ENCODE data around the gene LRRC4. TPM values are rescaled to one million over a fixed set of nuclear protein-coding genes. Genes with fewer than 3 reads are reported as not detected.

LRRC4 gene
- total RNA-seq, 2 donors from 2014 or later: 1.5 TPM

DNA sequence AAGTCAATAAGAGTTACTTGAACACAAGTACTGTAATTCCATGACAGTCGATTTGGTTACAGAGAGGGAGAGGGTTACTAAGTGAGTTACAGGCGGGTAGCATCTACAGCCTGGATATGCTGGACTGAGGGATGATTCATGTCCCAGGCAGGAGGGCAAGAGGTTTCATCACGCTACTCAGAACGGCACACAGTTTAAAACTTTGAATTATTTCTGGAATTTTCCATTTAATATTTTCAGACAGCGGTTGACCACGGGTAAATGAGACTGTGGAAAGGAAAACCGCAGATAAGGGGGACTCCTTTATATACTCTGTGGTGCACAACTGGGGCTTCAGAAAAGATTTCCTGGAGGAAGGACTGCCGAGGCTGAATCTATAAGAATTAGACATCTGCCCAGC lies 25.7 kb upstream of the LRRC4 start:
- H3K9me3 Mint-ChIP-seq: no peaks in the 10 kb centered on the region
- Histone ChIP-seq H3K9ac (ENCODE audit: extremely low read depth, low read length, poor library complexity, severe bottlenecking) (no peak overlapping the region), H3K4me3 (ENCODE audit: low read length) (no peak overlapping the region), H3K9me3 (ENCODE audit: control insufficient read depth, low read length) (no peaks in the 10 kb centered on the region), H3K27ac (ENCODE audit: low read depth, low read length) (no peak overlapping the region), H3K4me1 (ENCODE audit: control insufficient read depth, insufficient read depth, low read length) (no peaks in the 10 kb centered on the region), H3K27me3 (ENCODE audit: control insufficient read depth, insufficient read depth, low read length, poor library complexity, severe bottlenecking) (no peaks in the 10 kb centered on the region), H3K36me3 (ENCODE audit: control insufficient read depth, insufficient read depth, low read length) (peaks cover 10% of the 10 kb centered on the region)
- no peaks in the 10 kb centered on the region for H3K27me3 Mint-ChIP-seq (ENCODE audit: insufficient read depth)
- H3K4me1 Mint-ChIP-seq: no peaks in the 10 kb centered on the region
- DNase-seq: no peak
- H3K4me3 Mint-ChIP-seq: no peak overlapping the region
- H3K36me3 Mint-ChIP-seq (ENCODE audit: low read depth): no peaks in the 10 kb centered on the region
- no peak overlapping the region for H3K27ac Mint-ChIP-seq
- TF ChIP-seq, protein P1, sequence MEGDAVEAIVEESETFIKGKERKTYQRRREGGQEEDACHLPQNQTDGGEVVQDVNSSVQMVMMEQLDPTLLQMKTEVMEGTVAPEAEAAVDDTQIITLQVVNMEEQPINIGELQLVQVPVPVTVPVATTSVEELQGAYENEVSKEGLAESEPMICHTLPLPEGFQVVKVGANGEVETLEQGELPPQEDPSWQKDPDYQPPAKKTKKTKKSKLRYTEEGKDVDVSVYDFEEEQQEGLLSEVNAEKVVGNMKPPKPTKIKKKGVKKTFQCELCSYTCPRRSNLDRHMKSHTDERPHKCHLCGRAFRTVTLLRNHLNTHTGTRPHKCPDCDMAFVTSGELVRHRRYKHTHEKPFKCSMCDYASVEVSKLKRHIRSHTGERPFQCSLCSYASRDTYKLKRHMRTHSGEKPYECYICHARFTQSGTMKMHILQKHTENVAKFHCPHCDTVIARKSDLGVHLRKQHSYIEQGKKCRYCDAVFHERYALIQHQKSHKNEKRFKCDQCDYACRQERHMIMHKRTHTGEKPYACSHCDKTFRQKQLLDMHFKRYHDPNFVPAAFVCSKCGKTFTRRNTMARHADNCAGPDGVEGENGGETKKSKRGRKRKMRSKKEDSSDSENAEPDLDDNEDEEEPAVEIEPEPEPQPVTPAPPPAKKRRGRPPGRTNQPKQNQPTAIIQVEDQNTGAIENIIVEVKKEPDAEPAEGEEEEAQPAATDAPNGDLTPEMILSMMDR (conservative IDR thresholded peaks at IDR 0.05): no peak
- whole genome bisulfite sequencing, 2 experiments (ENCODE audit: insufficient coverage in 1 of 2, insufficient read length in 1 of 2): 95 to 99% methylated on average over 7 to 8 of the region's 8 CpGs

DNA sequence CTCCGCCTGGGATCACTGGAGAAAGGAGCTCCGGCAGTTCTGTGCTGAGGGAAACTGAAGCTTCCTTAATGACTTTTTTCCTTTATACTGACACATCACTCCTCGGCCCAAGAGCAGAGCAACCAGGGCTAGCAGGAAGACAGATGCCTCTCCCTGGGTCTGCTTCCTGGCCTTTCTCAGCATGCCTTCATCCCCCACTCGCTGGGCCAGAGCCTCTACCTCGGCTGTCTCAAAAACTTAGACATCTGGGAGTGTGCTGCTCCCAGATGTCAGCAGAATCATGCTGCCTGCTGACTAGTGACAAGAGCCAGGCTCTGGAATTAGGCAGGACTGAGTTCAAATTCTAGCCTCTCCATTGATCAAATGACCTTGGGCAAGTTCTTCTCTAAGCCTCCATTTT lies 24.4 kb upstream of the LRRC4 start:
- no peak for DNase-seq
- Mint-ChIP-seq H3K27ac (no peak overlapping the region), H3K4me3 (no peak overlapping the region), H3K36me3 (ENCODE audit: low read depth) (no peaks in the 10 kb centered on the region), H3K9me3 (no peaks in the 10 kb centered on the region), H3K27me3 (ENCODE audit: insufficient read depth) (no peaks in the 10 kb centered on the region), H3K4me1 (no peaks in the 10 kb centered on the region)
- TF ChIP-seq, protein P1 (conservative IDR thresholded peaks at IDR 0.05): no peak
- no peak overlapping the region for H3K4me3 ChIP-seq (ENCODE audit: low read length)
- peaks cover 10% of the 10 kb centered on the region for H3K36me3 ChIP-seq (ENCODE audit: control insufficient read depth, insufficient read depth, low read length)
- WGBS, 2 experiments (ENCODE audit: insufficient coverage in 1 of 2, insufficient read length in 1 of 2): 84 to 92% methylated on average over 5 of the region's 5 CpGs
- H3K9me3 ChIP-seq (ENCODE audit: control insufficient read depth, low read length): no peaks in the 10 kb centered on the region
- no peaks in the 10 kb centered on the region for H3K27me3 ChIP-seq (ENCODE audit: control insufficient read depth, insufficient read depth, low read length, poor library complexity, severe bottlenecking)
- no peak overlapping the region for H3K9ac ChIP-seq (ENCODE audit: extremely low read depth, low read length, poor library complexity, severe bottlenecking)
- H3K4me1 ChIP-seq (ENCODE audit: control insufficient read depth, insufficient read depth, low read length): no peaks in the 10 kb centered on the region
- H3K27ac ChIP-seq (ENCODE audit: low read depth, low read length): no peak overlapping the region

- Histone ChIP-seq H3K4me1 (ENCODE audit: control insufficient read depth, insufficient read depth, low read length) (no peaks in the 10 kb centered on the region), H3K27ac (ENCODE audit: low read depth, low read length) (no peak overlapping the region), H3K9ac (ENCODE audit: extremely low read depth, low read length, poor library complexity, severe bottlenecking) (no peak overlapping the region), H3K27me3 (ENCODE audit: control insufficient read depth, insufficient read depth, low read length, poor library complexity, severe bottlenecking) (no peaks in the 10 kb centered on the region), H3K9me3 (ENCODE audit: control insufficient read depth, low read length) (no peaks in the 10 kb centered on the region), H3K4me3 (ENCODE audit: low read length) (no peak overlapping the region), H3K36me3 (ENCODE audit: control insufficient read depth, insufficient read depth, low read length) (peaks cover 6% of the 10 kb centered on the region)
- Mint-ChIP-seq H3K4me1 (no peaks in the 10 kb centered on the region), H3K27ac (no peak overlapping the region), H3K9me3 (no peaks in the 10 kb centered on the region), H3K36me3 (ENCODE audit: low read depth) (no peaks in the 10 kb centered on the region), H3K4me3 (no peak overlapping the region), H3K27me3 (ENCODE audit: insufficient read depth) (no peaks in the 10 kb centered on the region)
- 90% methylated on average over 4 of the region's 4 CpGs for WGBS, 2 experiments (ENCODE audit: insufficient coverage in 1 of 2, insufficient read length in 1 of 2)
- DNase-seq: no peak
- TF ChIP-seq, protein P1 (conservative IDR thresholded peaks at IDR 0.05): no peak
Observed at GRCh38 chr7:128054511-128054910, 23.3 kb upstream of the LRRC4 start.
